Measurements from ENCODE around the gene MORC4. TPM values are rescaled to one million over a fixed set of nuclear protein-coding genes. Genes with fewer than 3 reads are reported as not detected.

The MORC4 gene
- total and polyA plus RNA-seq, 2 of the 4 experiments (the other 2 are of a cell fraction): 17.5 to 34.2 TPM

GRCh38 chrX:106952089-106952488 lies 47.9 kb downstream of the MORC4 start:
- TF ChIP-seq, protein P1, sequence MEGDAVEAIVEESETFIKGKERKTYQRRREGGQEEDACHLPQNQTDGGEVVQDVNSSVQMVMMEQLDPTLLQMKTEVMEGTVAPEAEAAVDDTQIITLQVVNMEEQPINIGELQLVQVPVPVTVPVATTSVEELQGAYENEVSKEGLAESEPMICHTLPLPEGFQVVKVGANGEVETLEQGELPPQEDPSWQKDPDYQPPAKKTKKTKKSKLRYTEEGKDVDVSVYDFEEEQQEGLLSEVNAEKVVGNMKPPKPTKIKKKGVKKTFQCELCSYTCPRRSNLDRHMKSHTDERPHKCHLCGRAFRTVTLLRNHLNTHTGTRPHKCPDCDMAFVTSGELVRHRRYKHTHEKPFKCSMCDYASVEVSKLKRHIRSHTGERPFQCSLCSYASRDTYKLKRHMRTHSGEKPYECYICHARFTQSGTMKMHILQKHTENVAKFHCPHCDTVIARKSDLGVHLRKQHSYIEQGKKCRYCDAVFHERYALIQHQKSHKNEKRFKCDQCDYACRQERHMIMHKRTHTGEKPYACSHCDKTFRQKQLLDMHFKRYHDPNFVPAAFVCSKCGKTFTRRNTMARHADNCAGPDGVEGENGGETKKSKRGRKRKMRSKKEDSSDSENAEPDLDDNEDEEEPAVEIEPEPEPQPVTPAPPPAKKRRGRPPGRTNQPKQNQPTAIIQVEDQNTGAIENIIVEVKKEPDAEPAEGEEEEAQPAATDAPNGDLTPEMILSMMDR (conservative IDR thresholded peaks at IDR 0.05; ENCODE audit: low read depth, low read length): no peak
- no peak for TF ChIP-seq NFE2L2 (IDR thresholded peaks at IDR 0.05; ENCODE audit: low read depth, low read length)
- TF ChIP-seq MAZ (IDR thresholded peaks at IDR 0.05; ENCODE audit: borderline replicate concordance, low read depth, low read length): no peak
- no peak for TF ChIP-seq MAFK (IDR thresholded peaks at IDR 0.05; ENCODE audit: low read depth, low read length)
- no peak for TF ChIP-seq BHLHE40 (IDR thresholded peaks at IDR 0.05; ENCODE audit: low read depth, low read length)
- no peak for TF ChIP-seq MXI1 (IDR thresholded peaks at IDR 0.05; ENCODE audit: borderline replicate concordance, low read depth, low read length)
- no peak for TF ChIP-seq RFX5 (IDR thresholded peaks at IDR 0.05; ENCODE audit: low read depth, low read length)
- TF ChIP-seq RAD21 (IDR thresholded peaks at IDR 0.05; ENCODE audit: low read length): no peak
- no peak for TF ChIP-seq SMC3 (IDR thresholded peaks at IDR 0.05; ENCODE audit: low read depth, low read length)
- TF ChIP-seq USF2 (IDR thresholded peaks at IDR 0.05; ENCODE audit: low read depth, low read length): no peak
- no peak for TF ChIP-seq ELK1 (IDR thresholded peaks at IDR 0.05; ENCODE audit: borderline replicate concordance, low read depth, low read length)
- TF ChIP-seq FOS (IDR thresholded peaks at IDR 0.05; ENCODE audit: low read depth, low read length): no peak
- Histone ChIP-seq H2BK120ac (ENCODE audit: low read depth, low read length) (no peak overlapping the region), H3K9ac (ENCODE audit: low read depth, low read length) (no peak overlapping the region), H2AFZ (replicated peaks; ENCODE audit: low read length, poor library complexity) (no peak overlapping the region), H3K4me2 (ENCODE audit: low read depth, low read length) (no peak overlapping the region), H3K23ac (ENCODE audit: low read depth, low read length) (no peak overlapping the region), H3K14ac (replicated peaks; ENCODE audit: low read depth, low read length) (no peak overlapping the region), H3K18ac (ENCODE audit: low read depth, low read length) (no peak overlapping the region), H4K91ac (ENCODE audit: insufficient read depth, low read depth, low read length) (no peak overlapping the region), H2BK15ac (ENCODE audit: low read depth, low read length) (no peak overlapping the region), H3K4ac (ENCODE audit: low read depth, low read length) (no peak overlapping the region), H4K20me1 (ENCODE audit: insufficient read depth, low read length) (no peaks in the 10 kb centered on the region), H3K4me3 (ENCODE audit: insufficient read depth, low read depth, low read length) (no peak overlapping the region), H3K4me1 (ENCODE audit: control insufficient read depth, insufficient read depth, low read length) (peaks cover 5% of the 10 kb centered on the region; the same call in 1 of the 2 replicates), H2BK20ac (ENCODE audit: low read depth, low read length) (no peak overlapping the region), H3K9me1 (ENCODE audit: insufficient read depth, low read length) (no peaks in the 10 kb centered on the region), H4K8ac (ENCODE audit: low read depth in 2 of 2, low read length in 2 of 2) (no peak overlapping the region), H2BK5ac (ENCODE audit: low read depth, low read length, poor library complexity, severe bottlenecking) (no peak overlapping the region), H2AK9ac (replicated peaks; ENCODE audit: low read depth, low read length, poor library complexity) (no peak overlapping the region), H3K56ac (ENCODE audit: extremely low read depth, insufficient read depth, low read length) (no peak overlapping the region), H2AK5ac (ENCODE audit: low read depth, low read length) (no peak overlapping the region), H3K27ac (ENCODE audit: insufficient read depth, low read length) (no peak overlapping the region), H3K36me3 (ENCODE audit: control insufficient read depth, insufficient read depth, low read length) (peaks cover 6% of the 10 kb centered on the region), H4K5ac (ENCODE audit: low read depth, low read length) (no peak overlapping the region), H3K79me1 (ENCODE audit: low read depth in 1 of 2, low read length in 2 of 2) (no peaks in the 10 kb centered on the region; a peak in 1 of 4 replicates), H3K27me3 (ENCODE audit: control insufficient read depth, insufficient read depth, low read length) (no peaks in the 10 kb centered on the region; the same call in 1 of the 2 replicates), H3K9me3 (ENCODE audit: control insufficient read depth, insufficient read depth, low read length) (no peaks in the 10 kb centered on the region)
- POLR2A ChIA-PET (ENCODE audit: unreplicated experiment): no interaction called here
- CTCF ChIA-PET: no interaction called here
- dilution Hi-C loops (cut with HindIII; ENCODE audit: low sequenced_read_pairs, unreplicated experiment) (no loop called here), intact Hi-C loops (cut with micrococcal nuclease) (no loop called here), in situ Hi-C loops (cut with MboI; ENCODE audit: low sequenced_read_pairs) (no loop called here)
- ATAC-seq (ENCODE audit: low read depth) (no peak), DNase-seq (no peak)
- WGBS, 2 experiments (ENCODE audit: extremely low coverage in 2 of 2, insufficient read length in 1 of 2): no CpG with 5 or more reads among the region's 3 CpGs
- BruUV-seq (replicated peaks): no TSS peak
